Endothelial cell of umbilical vein (primary cell): ENCODE measurements around the gene ZBTB40. TPM values are rescaled to one million over a fixed set of nuclear protein-coding genes. Genes with fewer than 3 reads are reported as not detected.

ENCODE experiments used
- BruUV-seq: library from RNA; stranded (reverse); fragments of 400-500 nt; replicated peaks from 2 replicates; lab custom pipeline; 2021; lab: Mats Ljungman, UMichigan
- CTCF ChIA-PET: fragments of 300-600, 350-600 bp; sonication (Branson Sonifier 250); formaldehyde crosslinking; loops from one replicate; lab custom pipeline; 2021; ENCODE audit warnings: antibody characterized with exemption, inconsistent platforms; lab: Charles Lee
- POLR2A ChIA-PET: fragments of 300-600, 350-600 bp; sonication (Branson Sonifier 250); formaldehyde crosslinking; loops from one replicate; lab custom pipeline; 2021; ENCODE audit warnings: antibody characterized with exemption, inconsistent platforms; lab: Charles Lee
- DNase-seq: peaks from one replicate; pipeline ENCODE4 v3.0.0-alpha.2; 2011; ENCODE audit warnings: low read depth, low spot score
- FAIRE-seq: peaks from 2 replicates; lab custom pipeline; 2011; peaks lifted over from hg19 to GRCh38; lab: Jason Lieb, UNC
- H2AFZ ChIP-seq: 2 replicates; pipeline ENCODE4 v1.6.0; 2012; ENCODE audit warnings: low read depth, low read length, control low read depth, inconsistent platforms
- H3K27ac ChIP-seq: 2 replicates; pipeline ENCODE4 v1.5.1; 2011; ENCODE audit warnings: low read depth, mild to moderate bottlenecking, control low read depth, low read length, moderate library complexity; ENCODE audit not compliant: insufficient read depth
- H3K27me3 ChIP-seq, 2 experiments: 2 replicates each; pipeline versions ENCODE4 v1.6.0 to v1.6.1; 2011; ENCODE audit warnings: low read length in 2 of 2, mixed read lengths in 1 of 2; ENCODE audit not compliant: control insufficient read depth in 2 of 2, insufficient read depth in 2 of 2
- H3K36me3 ChIP-seq, 2 experiments: 2 replicates in 1 of 2; 3 replicates in 1 of 2; pipeline ENCODE4 v1.5.1; 2011; ENCODE audit warnings: low read length in 2 of 2, mild to moderate bottlenecking in 1 of 2, moderate library complexity in 1 of 2; ENCODE audit not compliant: control insufficient read depth in 2 of 2, insufficient read depth in 2 of 2; ENCODE audit errors: extremely low read depth in 1 of 2
- H3K4me1 ChIP-seq: 3 replicates; pipeline ENCODE4 v1.5.1; 2011; ENCODE audit warnings: mild to moderate bottlenecking, low read length; ENCODE audit not compliant: control insufficient read depth, insufficient read depth; ENCODE audit errors: extremely low read depth
- H3K4me2 ChIP-seq: 2 replicates; pipeline ENCODE4 v1.6.1; 2011; ENCODE audit warnings: low read length, control low read depth, mixed read lengths; ENCODE audit not compliant: insufficient read depth
- H3K4me3 ChIP-seq, 3 experiments: fragments of 200-600 bp in 1 of 3; sonication (generic), shearing (Covaris generic) in 1 of 3; replicated peaks in 1 of 3; 2 replicates each; pipeline ENCODE4 v1.5.1; 2011 to 2016; ENCODE audit warnings: control low read depth in 3 of 3, low read length in 3 of 3, mild to moderate bottlenecking in 2 of 3, inconsistent platforms in 1 of 3, low read depth in 1 of 3, moderate library complexity in 1 of 3; ENCODE audit not compliant: insufficient read depth in 1 of 3
- H3K79me2 ChIP-seq: 2 replicates; pipeline ENCODE4 v1.6.0; 2012; ENCODE audit warnings: low read length, inconsistent platforms; ENCODE audit not compliant: control insufficient read depth, insufficient read depth
- H3K9ac ChIP-seq: replicated peaks from 2 replicates; pipeline ENCODE3; 2011; ENCODE audit warnings: low read length, control low read depth; ENCODE audit not compliant: insufficient read depth; ENCODE audit errors: extremely low read depth
- H3K9me1 ChIP-seq: replicated peaks from 3 replicates; pipeline ENCODE4 v1.6.0; 2011; ENCODE audit warnings: mild to moderate bottlenecking, low read length; ENCODE audit not compliant: control insufficient read depth, insufficient read depth; ENCODE audit errors: extremely low read depth
- H3K9me3 ChIP-seq: replicated peaks from 2 replicates; pipeline ENCODE4 v1.5.1; 2012; ENCODE audit warnings: low read length, inconsistent platforms; ENCODE audit not compliant: control insufficient read depth, insufficient read depth
- H4K20me1 ChIP-seq: replicated peaks from 2 replicates; pipeline ENCODE3; 2011; ENCODE audit warnings: mild to moderate bottlenecking, low read length; ENCODE audit not compliant: control insufficient read depth, insufficient read depth; ENCODE audit errors: extremely low read depth
- EZH2 ChIP-seq: IDR thresholded peaks from 2 replicates; pipeline ENCODE4 v1.6.1; 2012; ENCODE audit warnings: borderline replicate concordance, low read depth, mild to moderate bottlenecking, moderate library complexity, low read length, inconsistent platforms; ENCODE audit not compliant: severe bottlenecking
- FOS ChIP-seq: IDR thresholded peaks from 2 replicates; pipeline ENCODE4 v1.6.1; 2011; ENCODE audit warnings: mild to moderate bottlenecking, low read length, moderate library complexity, borderline replicate concordance; ENCODE audit not compliant: insufficient read depth
- GATA2 ChIP-seq: IDR thresholded peaks from 2 replicates; pipeline ENCODE4 v1.7.0; 2011; ENCODE audit warnings: low read depth, mild to moderate bottlenecking, moderate library complexity, mixed read lengths, low read length; ENCODE audit not compliant: insufficient read length, insufficient read depth
- JUN ChIP-seq: IDR thresholded peaks from 2 replicates; pipeline ENCODE4 v1.6.1; 2011; ENCODE audit warnings: borderline replicate concordance, low read depth; ENCODE audit not compliant: insufficient read length, insufficient read depth
- MYC ChIP-seq: IDR thresholded peaks from one replicate; pipeline ENCODE4 v1.6.1; 2011; ENCODE audit warnings: mild to moderate bottlenecking, low read depth, low read length
- POLR2A ChIP-seq: IDR thresholded peaks from 2 replicates; pipeline ENCODE4 v1.6.1; 2012; ENCODE audit warnings: low read depth, mild to moderate bottlenecking, control low read depth, low read length
- POLR2AphosphoS5 ChIP-seq: IDR thresholded peaks from 2 replicates; pipeline ENCODE4 v1.6.1; 2012; ENCODE audit warnings: low read depth, mild to moderate bottlenecking, control low read depth, low read length, moderate library complexity; ENCODE audit not compliant: insufficient read depth
- dilution Hi-C: fragments of 300-500 bp; cut with MboI; formaldehyde crosslinking; loops from one replicate; pipeline ENCODE4 v1.15.0; 2019; ENCODE audit warnings: low sequenced_read_pairs; ENCODE audit not compliant: extremely low pct_ligation_motif_present
- intact Hi-C: fragments of 100-400 bp; cut with micrococcal nuclease; formaldehyde crosslinking; loops from one replicate; pipeline ENCODE4 v1.10.0; 2022
- polyA plus RNA-seq, 4 experiments: library from polyadenylated mRNA; depleted of rRNA in 3 of 4; stranded (reverse) in 3 of 4; unstranded in 1 of 4; fragments of >200 nt; gene quantifications; 2 replicates each; pipeline versions ENCODE4 v1.2.1 to v1.2.3, GENCODE V29; 2011 to 2012; ENCODE audit warnings: missing spikeins in 1 of 4
- total RNA-seq: library from RNA; stranded (reverse); gene quantifications from 2 replicates; pipeline ENCODE4 v1.2.3, GENCODE V29; 2021
- TF ChIP-seq, protein P1 (sequence below), 2 donors: IDR thresholded peaks; 1 replicate in 1 of 2; 2 replicates in 1 of 2; pipeline ENCODE4 v1.5.1; 2011; ENCODE audit warnings: low read length in 2 of 2, mild to moderate bottlenecking in 2 of 2, moderate library complexity in 2 of 2, control low read depth in 1 of 2, inconsistent platforms in 1 of 2, low read depth in 1 of 2; ENCODE audit not compliant: insufficient read depth in 1 of 2; ENCODE audit errors: extremely low read depth in 1 of 2
- TF ChIP-seq, protein P2 (sequence below): IDR thresholded peaks from 2 replicates; pipeline ENCODE4 v1.6.1; 2011; ENCODE audit not compliant: insufficient read depth, insufficient read length

Gene ZBTB40
- total and polyA plus RNA-seq, 2 donors (not counting 3 experiments of a cell fraction or from before 2014, with no cell fraction given): 12.3 to 21.3 TPM

DNA sequence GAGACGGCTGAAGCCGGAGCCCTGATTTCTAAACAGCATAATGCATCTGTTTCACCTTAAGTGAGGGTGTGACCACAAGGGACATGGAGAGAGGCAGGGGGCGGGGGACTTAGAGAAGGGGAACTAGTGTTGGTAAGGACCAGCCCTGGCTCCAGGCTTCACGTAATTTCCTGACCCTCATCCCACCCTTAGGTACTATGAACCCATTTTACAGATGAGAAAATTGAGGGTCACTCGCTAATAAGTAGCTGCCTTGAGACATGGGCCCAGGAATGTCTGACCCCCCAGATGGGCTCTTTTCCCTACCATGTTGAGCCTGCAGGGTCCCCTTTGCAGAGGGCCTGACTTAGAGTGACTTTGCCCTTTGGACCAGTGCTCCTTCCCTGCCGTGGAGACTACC, 116.3 kb downstream of the ZBTB40 start:
- dilution Hi-C loops (no loop called here), intact Hi-C loops (loop anchor here (10.0 kb wide), 1 partner anchor 143 kb away; no protein-coding TSS in a partner anchor)
- H3K27me3 ChIP-seq: peaks cover 17 to 24% of the 10 kb centered on the region in 2 experiments
- H3K9me1 ChIP-seq: no peaks in the 10 kb centered on the region
- DNase-seq (no peak), FAIRE-seq (no peak)
- no peak overlapping the region for H3K4me3 ChIP-seq
- no peak overlapping the region for H3K4me2 ChIP-seq
- POLR2A ChIA-PET: no interaction called here
- no peaks in the 10 kb centered on the region for H3K4me1 ChIP-seq
- H3K27ac ChIP-seq: no peak overlapping the region
- no peaks in the 10 kb centered on the region for H4K20me1 ChIP-seq
- H3K9ac ChIP-seq: no peak overlapping the region
- H3K79me2 ChIP-seq: no peaks in the 10 kb centered on the region
- H2AFZ ChIP-seq: no peak overlapping the region
- no peak for TF ChIP-seq GATA2
- TF ChIP-seq FOS: no peak
- no peak for TF ChIP-seq MYC
- TF ChIP-seq JUN: no peak
- TF ChIP-seq, protein P1, sequence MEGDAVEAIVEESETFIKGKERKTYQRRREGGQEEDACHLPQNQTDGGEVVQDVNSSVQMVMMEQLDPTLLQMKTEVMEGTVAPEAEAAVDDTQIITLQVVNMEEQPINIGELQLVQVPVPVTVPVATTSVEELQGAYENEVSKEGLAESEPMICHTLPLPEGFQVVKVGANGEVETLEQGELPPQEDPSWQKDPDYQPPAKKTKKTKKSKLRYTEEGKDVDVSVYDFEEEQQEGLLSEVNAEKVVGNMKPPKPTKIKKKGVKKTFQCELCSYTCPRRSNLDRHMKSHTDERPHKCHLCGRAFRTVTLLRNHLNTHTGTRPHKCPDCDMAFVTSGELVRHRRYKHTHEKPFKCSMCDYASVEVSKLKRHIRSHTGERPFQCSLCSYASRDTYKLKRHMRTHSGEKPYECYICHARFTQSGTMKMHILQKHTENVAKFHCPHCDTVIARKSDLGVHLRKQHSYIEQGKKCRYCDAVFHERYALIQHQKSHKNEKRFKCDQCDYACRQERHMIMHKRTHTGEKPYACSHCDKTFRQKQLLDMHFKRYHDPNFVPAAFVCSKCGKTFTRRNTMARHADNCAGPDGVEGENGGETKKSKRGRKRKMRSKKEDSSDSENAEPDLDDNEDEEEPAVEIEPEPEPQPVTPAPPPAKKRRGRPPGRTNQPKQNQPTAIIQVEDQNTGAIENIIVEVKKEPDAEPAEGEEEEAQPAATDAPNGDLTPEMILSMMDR (IDR thresholded peaks at IDR 0.05; ENCODE audit: extremely low read depth in 1 of 2, insufficient read depth in 1 of 2, low read depth in 1 of 2, low read length in 2 of 2): no peak
- TF ChIP-seq, protein P2, sequence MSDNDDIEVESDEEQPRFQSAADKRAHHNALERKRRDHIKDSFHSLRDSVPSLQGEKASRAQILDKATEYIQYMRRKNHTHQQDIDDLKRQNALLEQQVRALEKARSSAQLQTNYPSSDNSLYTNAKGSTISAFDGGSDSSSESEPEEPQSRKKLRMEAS: no peak
- no peak for TF ChIP-seq POLR2A
- no peak for TF ChIP-seq POLR2AphosphoS5
- TF ChIP-seq EZH2: no peak
- H3K9me3 ChIP-seq: no peaks in the 10 kb centered on the region
- CTCF ChIA-PET: interaction anchor here (1.1 kb wide), 1 partner anchor 68 kb away, joined by 3 read pairs; no protein-coding TSS in a partner anchor
- no TSS peak for BruUV-seq
- H3K36me3 ChIP-seq: no peaks in the 10 kb centered on the region
